Islet precursor cell (in vitro differentiated cells): ENCODE results near the gene PSMB7.

Source experiments
- DNase-seq: peaks from one replicate; pipeline ENCODE4 v3.0.0-alpha.2; 2018

PSMB7 gene

DNA sequence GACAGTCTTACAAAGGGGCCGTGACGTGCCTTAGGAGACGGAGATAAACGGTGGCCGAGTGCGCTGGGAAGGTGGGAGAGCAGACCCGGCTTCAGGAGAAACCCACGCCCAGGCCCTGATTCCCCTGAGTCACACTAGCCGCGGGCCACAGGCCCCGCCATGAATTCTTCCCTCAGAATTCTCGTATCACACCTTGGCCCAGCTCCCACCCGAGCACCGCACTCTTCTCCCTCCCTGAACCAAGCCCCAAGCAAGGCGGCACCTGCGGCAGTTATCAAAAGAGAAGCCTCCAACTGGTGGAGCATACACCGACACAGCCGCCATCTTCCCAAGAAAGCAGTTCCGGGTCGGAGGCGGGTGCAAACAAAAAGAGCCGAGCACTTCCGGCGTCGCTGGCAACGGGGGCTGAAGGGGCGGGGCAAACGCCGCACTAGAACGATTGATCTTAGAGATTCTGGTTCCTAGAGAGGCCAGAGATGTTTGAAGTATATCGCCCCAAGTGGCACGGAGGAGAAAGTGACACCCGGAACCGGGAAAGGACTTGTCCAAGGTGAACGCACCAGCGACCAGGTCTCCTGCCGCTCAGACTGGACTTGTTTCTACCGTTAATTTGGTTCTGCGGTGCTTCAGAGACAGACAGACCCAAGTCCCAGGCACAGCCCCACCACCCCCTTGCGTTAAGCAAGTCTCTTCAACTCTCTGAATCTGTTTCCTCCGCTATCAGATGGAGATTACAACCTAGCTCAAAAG is at the start of gene PSMB7:
TSS of gene PSMB7 (minus strand) at position 341 of the 750 bp plus-strand sequence. CDS start at position 324, 17 bp downstream.
- DNase-seq: peak; percentile 98

- DNase-seq: no peak
These were observed 47.5 kb upstream of the PSMB7 start for GRCh38 chr9:124462739-124463138.

- no peak for DNase-seq
These were observed 43.2 kb upstream of the PSMB7 start for GRCh38 chr9:124458441-124458840.

DNA sequence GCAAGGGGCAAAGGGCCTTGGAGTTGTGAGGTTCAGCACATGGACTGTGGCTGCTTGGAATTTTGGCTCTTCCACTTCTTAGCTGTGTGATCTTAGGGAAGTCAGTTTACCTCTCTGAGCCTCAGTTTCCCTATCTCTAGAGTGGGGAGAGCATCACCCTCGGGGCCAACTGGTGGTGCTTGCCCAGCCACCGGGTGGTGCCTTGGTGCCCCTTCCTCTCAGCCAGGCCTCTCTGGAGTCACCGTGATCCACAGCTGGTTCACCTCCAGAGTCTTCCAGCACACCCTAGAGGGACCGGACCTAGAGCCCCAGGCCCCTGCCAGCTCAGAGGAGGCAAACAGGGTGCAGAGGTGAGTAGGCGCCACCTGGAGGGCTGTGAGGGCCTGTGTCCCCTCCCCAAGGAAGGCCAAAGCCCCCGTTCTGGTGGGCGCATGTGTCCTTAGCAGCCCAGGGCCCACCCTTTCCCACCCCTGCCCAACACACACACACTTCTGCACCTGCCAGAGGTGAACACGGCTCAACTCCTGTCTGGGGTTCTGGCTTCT is 42.7 kb upstream of the PSMB7 start:
- no peak for DNase-seq

DNA sequence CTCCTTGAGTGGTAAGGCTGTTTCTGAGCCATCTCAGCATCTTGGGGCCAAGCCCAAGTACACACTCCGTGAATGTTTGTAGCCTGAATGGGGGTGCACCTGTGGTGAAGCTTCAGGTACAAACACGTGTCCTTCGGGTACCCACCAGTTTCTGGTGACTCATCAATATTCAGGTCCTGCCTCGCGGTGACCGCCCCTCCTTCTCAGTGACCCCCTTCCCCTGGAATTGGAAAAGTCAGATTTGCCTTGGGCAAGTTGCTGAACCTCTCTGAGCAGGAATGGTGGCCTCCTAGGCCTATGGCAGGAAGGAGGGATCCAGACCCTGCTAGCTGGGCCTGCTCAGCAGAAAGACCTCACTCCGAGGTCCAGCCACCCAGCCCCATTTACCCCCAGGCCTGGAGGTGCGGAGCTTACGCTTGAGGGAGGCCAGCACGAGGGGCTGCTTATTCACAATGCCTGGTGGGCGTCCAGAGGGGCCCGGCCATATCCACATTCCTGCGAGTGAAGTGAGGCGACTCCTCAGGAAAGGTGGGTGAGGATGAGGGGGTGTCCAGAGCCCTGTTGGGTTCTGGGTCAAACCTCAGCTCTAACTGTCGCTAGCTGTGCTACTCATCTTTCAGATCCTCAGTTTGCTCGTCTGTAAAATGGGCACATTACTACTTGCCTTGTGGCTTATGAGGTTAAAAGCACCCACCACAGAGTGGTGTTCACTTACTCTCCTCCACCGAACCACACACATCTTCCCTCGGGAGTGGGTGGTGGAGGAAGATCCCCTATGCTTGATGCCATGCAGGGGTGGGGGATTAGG is 42.0 kb upstream of the PSMB7 start:
- no peak for DNase-seq

DNA sequence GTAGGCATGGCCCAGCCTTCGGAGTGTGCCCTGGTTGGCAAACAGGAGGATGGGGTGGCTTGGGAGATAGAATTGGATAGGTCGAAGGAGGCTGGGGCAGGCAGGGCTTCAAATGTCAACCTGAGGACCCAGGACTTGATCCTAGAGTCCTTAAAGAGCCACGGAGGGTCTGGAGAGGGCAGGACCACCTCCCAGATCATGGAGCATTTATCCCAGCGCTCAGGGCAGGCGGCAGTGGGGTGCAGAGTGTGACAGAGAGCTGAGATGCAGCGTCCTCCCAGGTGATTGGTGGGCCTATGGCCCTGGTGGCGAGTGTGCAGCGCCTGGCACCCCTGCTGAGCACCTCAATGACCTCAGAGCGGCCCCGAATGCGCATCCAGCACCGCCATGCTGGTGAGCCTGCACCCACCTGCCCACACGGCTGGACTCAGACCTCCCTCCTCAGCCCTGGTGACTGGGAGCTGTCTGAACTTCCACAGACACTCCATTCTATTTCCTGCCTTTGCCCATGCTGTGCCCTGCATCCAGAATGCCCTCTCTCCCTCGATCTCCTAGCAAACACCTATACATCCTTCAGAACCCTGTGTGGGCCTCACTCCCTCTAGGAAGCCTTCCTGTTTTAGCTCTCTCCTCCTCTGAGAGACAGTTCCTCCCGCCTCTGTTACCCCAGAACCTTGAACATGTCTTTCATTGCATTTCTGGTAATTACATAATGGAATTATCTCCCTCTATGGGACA is 41.3 kb upstream of the PSMB7 start:
- DNase-seq: no peak

DNA sequence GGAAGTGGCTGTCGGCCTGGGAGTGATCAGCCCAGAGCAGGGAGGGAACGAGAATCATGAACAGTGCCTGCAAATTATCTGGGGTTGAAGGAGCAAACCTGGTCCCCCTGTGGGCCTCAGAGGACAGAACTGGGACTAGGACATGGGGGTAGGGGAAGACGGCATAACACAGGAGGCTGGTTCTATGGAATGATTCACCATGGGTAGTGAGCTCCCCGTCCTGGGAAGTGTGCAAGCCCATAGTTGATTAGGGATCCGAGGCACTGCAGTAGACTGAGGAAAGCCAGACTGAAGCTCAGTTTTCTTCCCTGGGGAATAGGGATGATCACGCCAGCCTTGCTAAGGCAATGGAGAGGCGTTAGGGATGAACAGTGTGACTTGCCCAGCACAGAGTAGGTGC is 40.6 kb upstream of the PSMB7 start:
- no peak for DNase-seq

- no peak for DNase-seq
These were observed 39.7 kb upstream of the PSMB7 start for GRCh38 chr9:124454791-124455443.

DNA sequence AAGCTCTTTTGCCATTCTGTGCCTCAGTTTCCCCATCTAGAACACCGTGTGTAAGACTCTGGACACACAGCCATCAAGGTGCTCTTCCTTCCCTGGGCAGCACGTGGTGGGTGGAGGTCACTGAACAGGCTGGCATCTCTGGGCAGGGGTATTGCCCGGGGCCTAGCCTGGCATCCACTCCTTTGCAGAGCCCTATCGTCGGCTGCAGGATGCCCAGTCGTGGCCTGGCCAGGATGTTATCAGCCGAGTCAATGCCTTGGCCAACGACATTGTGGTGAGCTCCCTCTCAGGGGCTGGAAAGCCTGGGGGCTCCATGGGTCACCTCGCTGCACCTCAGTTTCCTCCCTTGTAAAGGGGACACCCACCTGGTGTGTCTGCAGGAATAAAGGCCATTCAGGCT is 39.1 kb upstream of the PSMB7 start:
- no peak for DNase-seq

DNA sequence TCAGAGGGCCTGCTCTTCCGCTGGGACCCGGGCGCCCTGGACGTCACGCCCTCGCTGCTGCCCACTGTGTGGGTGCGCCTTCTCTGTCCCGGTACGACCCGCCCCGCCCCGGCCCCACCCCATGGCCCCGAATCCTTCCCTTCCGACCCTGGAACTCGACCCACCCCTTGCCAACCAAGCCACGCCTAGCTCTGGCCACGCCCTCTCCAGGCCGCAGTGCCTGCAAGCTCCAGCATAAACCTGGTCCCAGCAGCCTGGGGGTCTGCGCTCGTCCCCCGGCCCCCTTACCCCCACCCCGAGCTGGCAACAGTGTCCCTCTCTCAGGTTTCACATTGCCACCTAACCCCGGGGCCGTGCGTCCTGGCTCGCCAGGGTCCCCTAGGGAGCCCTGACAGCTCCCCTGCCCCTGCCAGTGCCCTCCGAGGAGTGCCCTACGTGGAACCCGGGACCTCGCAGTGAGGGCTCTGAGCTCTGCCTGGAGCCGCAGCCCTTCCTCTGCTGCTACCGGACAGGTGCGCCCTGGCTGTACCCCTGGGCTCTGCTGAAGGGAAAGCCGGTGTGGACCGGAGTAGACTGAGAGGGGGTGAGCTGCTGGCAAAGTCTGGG is 38.4 kb upstream of the PSMB7 start:
- DNase-seq: peak; percentile 73

GRCh38 chr9:124452841-124453585 is 37.8 kb upstream of the PSMB7 start:
- no peak for DNase-seq

DNA sequence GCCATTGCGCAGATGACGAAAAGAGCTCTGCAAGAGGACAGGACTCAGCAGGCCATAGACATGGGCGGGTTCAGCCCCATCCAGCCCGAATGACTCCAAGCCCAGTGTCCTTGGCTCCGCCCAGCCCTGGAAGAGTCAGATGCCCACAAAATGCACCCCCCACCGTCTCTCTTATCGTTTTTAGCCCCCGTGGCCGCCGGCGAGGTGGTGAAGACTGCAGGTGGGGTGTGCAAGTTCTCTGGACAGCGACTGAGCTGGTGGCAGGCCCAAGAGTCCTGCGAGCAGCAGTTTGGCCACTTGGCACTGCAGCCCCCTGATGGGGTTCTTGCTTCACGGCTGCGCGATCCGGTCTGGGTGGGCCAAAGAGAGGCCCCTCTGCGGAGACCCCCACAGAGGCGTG is 37.1 kb upstream of the PSMB7 start:
- peak; percentile 37 for DNase-seq

DNA sequence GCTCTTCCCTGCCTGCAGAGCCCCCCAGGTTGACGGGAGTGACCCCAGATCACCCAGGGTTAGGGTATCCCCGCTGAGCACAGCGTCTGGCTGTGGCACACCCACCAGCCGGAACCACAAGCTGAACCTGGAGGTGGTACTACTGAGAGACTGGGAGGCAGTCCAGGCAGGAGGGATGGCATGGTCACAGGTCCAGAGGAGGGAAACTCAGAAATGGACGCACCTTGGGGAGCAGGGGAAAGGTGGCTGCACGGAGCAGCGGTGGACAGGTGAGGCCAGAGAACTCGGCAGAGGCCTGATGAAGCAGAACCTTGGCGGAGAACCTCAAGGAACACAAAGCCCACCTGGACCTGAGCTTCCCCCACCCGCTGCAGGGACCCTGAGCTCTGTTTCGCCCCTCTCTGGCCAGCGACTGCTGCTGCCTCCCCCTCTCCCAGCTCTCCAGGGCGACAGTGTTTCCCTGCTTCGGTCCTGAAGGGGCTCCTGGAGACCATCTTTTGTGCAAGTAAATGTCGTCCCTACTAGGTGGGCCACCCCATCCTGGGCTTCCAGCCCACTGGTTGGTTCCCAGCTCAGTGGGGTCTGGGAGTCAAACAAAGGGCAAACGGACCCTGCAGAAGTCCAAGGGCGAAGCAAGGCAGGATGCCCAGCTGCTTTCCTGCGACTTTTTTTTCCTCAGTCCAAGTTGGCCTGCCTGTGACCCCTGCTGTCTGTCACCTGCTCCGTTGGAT is 35.9 kb upstream of the PSMB7 start:
- peak; percentile 48 for DNase-seq

DNA sequence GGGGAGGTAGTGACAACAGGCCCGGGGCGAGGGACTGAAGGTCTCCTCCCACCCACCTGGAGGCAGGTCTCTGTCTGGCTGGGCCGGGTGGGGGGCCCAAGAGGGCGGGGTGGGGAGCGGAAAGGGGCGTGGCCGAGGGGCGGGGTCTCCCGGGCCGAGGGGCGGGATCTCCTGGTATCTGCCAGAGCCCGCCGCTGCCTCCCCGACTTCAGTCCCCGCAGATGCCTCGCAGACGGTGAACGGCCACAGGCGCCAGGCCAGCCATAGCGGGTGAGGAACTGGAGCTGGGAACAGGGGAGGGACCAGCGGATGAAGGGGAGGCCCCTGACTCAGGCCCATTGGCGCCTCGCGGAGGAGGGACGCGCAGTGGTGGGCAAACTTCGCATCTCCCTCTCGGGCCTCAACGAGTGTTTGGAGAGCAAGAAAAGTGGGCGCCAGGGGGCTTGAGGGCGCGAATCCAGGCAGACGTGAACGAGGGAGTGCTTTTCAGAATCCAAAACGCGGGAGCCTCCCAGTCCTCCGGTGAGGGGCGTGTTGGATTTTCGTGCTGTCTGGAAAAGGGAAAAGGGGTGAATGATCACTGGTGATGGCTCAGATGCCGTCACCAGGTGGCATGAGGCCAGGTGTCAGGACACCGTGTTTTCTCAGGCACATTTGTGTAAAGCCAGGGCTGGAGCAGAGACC is 35.1 kb upstream of the PSMB7 start, which contains the start of gene ADGRD2:
TSS of gene ADGRD2 (plus strand) at position 211 of the 684 bp plus-strand sequence. CDS start 1,216 bp downstream, outside the sequence.
- peak; percentile 90 for DNase-seq

DNA sequence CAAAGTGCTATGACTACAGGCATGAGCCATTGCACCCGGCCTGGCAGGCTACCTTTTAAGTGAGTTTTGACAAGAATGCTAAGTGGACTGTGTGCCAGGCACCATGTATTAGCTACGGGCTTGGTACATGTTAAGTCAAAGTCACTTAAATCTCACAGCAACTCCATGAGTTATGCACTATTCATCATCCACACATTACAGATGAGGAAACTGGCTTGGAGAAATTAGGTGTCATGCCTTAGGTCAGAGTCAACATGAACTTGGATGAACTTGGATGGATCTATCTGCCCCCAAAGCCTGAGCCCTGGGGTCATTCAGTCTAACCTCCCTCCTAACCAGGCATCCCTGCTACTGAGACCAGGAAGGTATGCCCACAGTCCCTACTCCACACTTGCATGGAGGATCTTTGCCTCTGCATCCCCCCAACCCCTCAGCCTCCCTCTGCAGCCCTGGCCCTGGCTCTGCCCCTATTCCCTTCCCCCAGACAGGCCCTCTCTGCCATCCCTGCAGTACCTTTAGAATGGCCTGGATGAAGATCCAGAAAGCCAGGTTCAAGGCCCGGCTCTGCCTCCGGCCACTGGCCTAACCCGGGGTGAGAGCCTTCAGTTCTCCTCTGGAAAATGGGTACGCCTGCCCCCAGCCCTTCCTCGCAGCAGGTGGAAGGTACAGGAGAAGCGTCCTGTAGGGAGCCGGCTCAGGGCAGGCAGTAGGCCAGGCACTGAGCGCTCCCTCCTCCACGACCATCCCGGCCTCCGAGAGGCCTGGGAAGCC is 34.3 kb upstream of the PSMB7 start:
- DNase-seq: no peak

DNA sequence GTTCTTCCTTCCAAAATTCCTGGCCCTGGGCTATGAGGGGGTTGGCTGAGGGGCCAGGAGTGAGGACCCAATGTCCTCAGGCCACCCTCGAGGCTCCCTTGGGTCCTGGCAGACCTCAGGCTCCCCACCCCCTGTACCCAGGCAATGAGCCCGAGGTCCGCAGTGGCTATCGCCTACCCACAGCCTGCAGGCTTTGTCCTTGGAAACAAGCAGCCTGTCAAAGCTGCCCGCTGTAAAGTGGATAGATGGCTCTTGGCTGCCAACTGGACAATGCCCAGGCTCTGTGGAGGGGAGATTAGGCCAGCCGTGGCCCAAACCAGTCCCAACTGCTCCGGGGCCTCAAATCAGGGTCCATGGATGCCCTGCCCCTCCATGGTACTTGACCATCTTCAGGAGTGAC is 32.8 kb upstream of the PSMB7 start:
- no peak for DNase-seq

- no peak for DNase-seq
These were observed 32.0 kb upstream of the PSMB7 start for GRCh38 chr9:124447297-124447661.

GRCh38 chr9:124444166-124444565 is 28.9 kb upstream of the PSMB7 start:
- DNase-seq: no peak

GRCh38 chr9:124443625-124444024 is 28.4 kb upstream of the PSMB7 start:
- no peak for DNase-seq
